HepG2 (cell line): ENCODE results near the gene MIEF2. TPM values are rescaled to one million over a fixed set of nuclear protein-coding genes. Genes with fewer than 3 reads are reported as not detected.

ENCODE experiments used
- ARNT ChIP-seq: fragments of 450-650 bp; IDR thresholded peaks from 2 replicates; pipeline ENCODE4 v1.6.1; 2017
- GMEB2 ChIP-seq: IDR thresholded peaks from 2 replicates; pipeline ENCODE4 v1.6.1; 2016; ENCODE audit warnings: missing biosample characterization, missing genetic modification reagents, low read depth
- HNRNPL ChIP-seq: fragments of 200-400 bp; formaldehyde crosslinking; IDR thresholded peaks from 2 replicates; pipeline ENCODE4 v1.6.1; 2017; ENCODE audit warnings: mild to moderate bottlenecking, low read depth, low read length
- MAFK ChIP-seq, 2 experiments: IDR thresholded peaks in 1 of 2; conservative IDR thresholded peaks in 1 of 2; 2 replicates each; pipeline ENCODE4 v1.6.1; 2011; ENCODE audit warnings: improper control_type of control experiment in 2 of 2, low read length in 2 of 2
- NKX3-1 ChIP-seq: sonication (generic); formaldehyde crosslinking; IDR thresholded peaks from 2 replicates; pipeline ENCODE4 v1.5.0; 2020; ENCODE audit warnings: missing genetic modification reagents
- RERE ChIP-seq: IDR thresholded peaks from 2 replicates; pipeline ENCODE4 v1.6.1; 2016; ENCODE audit warnings: low read depth, missing genetic modification reagents, missing compliant biosample characterization
- TAF15 ChIP-seq: fragments of 200-400 bp; formaldehyde crosslinking; IDR thresholded peaks from one replicate; pipeline ENCODE4 v1.6.1; 2018; ENCODE audit warnings: mild to moderate bottlenecking, low read depth, low read length; ENCODE audit not compliant: poor library complexity, severe bottlenecking
- ZNF143 ChIP-seq: sonication (generic); formaldehyde crosslinking; IDR thresholded peaks from 2 replicates; pipeline ENCODE4 v1.4.0; 2020; ENCODE audit warnings: missing genetic modification reagents
- ZNF615 ChIP-seq: sonication (generic); formaldehyde crosslinking; IDR thresholded peaks from 2 replicates; pipeline ENCODE4 v1.5.0; 2020; ENCODE audit warnings: mild to moderate bottlenecking, missing genetic modification reagents, borderline replicate concordance
- ZNF740 ChIP-seq: sonication (generic); formaldehyde crosslinking; IDR thresholded peaks from 2 replicates; pipeline ENCODE4 v1.4.0; 2020; ENCODE audit warnings: missing genetic modification reagents
- polyA plus RNA-seq, 8 experiments: library from polyadenylated mRNA; depleted of rRNA in 3 of 8; stranded (reverse) in 7 of 8; unstranded in 1 of 8; fragments of >200 nt; fragmentation: Illumina TruSeq in 4 of 8; extraction: Trizol in 4 of 8; gene quantifications; 2 replicates each; pipeline versions ENCODE4 v1.2.1 to v1.2.3, GENCODE V29; 2011 to 2016; ENCODE audit warnings: low read depth in 4 of 8, missing spikeins in 1 of 8, mixed read lengths in 1 of 8; ENCODE audit not compliant: insufficient read depth in 1 of 8
- total RNA-seq, 5 experiments: library from RNA; depleted of rRNA; stranded (reverse); fragments of >200 nt; fragmentation: Illumina TruSeq; extraction: Trizol; gene quantifications; 2 replicates each; pipeline ENCODE4 v1.2.3, GENCODE V29; 2016; ENCODE audit warnings: low read depth in 1 of 5
- TF ChIP-seq, protein P1 (sequence below): sonication (generic); formaldehyde crosslinking; IDR thresholded peaks from 2 replicates; pipeline ENCODE4 v1.5.1; 2020; ENCODE audit warnings: missing genetic modification reagents, mild to moderate bottlenecking, borderline replicate concordance
- TF ChIP-seq, protein P2 (sequence below): sonication (generic); formaldehyde crosslinking; IDR thresholded peaks from 2 replicates; pipeline ENCODE4 v1.8.1; 2023; ENCODE audit warnings: mild to moderate bottlenecking, moderate library complexity, missing genetic modification reagents
- TF ChIP-seq, protein P3 (sequence below): IDR thresholded peaks from 2 replicates; pipeline ENCODE4 v1.6.1; 2012; ENCODE audit warnings: low read length, improper control_type of control experiment

The MIEF2 gene
- total and polyA plus RNA-seq, 2 of the 13 experiments (the other 11 are each of a cell fraction or from before 2014, with no cell fraction given) = 6.0 to 8.0 TPM

- TF ChIP-seq HNRNPL (no peak), MAFK (conservative IDR thresholded peaks at IDR 0.05 in 1 of 2, IDR thresholded peaks at IDR 0.05 in 1 of 2; ENCODE audit: low read length in 2 of 2) (no peak), ARNT (no peak), GMEB2 (CRISPR knock-in tag) (no peak), ZNF143 (CRISPR knock-in tag) (no peak; the same call in 1 of the 2 replicates), NKX3-1 (0 out of 2 replicates have a peak, but pooled peaks have one; percentile 52), RERE (CRISPR knock-in tag) (no peak), TAF15 (no peak), ZNF615 (CRISPR knock-in tag) (no peak), ZNF740 (CRISPR knock-in tag) (0 out of 2 replicates have a peak, but pooled peaks have one; percentile 51)
- TF ChIP-seq, protein P1, sequence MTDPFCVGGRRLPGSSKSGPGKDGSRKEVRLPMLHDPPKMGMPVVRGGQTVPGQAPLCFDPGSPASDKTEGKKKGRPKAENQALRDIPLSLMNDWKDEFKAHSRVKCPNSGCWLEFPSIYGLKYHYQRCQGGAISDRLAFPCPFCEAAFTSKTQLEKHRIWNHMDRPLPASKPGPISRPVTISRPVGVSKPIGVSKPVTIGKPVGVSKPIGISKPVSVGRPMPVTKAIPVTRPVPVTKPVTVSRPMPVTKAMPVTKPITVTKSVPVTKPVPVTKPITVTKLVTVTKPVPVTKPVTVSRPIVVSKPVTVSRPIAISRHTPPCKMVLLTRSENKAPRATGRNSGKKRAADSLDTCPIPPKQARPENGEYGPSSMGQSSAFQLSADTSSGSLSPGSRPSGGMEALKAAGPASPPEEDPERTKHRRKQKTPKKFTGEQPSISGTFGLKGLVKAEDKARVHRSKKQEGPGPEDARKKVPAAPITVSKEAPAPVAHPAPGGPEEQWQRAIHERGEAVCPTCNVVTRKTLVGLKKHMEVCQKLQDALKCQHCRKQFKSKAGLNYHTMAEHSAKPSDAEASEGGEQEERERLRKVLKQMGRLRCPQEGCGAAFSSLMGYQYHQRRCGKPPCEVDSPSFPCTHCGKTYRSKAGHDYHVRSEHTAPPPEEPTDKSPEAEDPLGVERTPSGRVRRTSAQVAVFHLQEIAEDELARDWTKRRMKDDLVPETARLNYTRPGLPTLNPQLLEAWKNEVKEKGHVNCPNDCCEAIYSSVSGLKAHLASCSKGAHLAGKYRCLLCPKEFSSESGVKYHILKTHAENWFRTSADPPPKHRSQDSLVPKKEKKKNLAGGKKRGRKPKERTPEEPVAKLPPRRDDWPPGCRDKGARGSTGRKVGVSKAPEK = no peak
- TF ChIP-seq, protein P2, sequence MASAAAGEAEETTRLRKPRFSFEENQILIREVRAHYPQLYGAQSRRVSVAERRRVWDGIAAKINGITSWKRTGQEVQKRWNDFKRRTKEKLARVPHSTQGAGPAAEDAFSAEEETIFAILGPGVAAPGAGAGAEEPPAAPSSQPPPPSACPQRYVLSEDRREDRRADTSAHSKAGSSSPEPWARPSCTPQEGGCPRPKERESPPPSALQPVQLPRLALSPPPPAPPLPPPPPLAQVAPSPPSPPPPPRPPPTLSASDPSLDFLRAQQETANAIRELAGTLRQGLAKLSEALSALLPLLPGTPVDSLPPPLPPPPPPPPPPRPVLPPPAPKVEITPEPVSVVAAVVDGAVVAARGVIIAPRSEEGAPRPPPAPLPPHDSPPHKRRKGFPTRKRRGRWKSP (CRISPR knock-in tag) = no peak; the same call in 1 of the 2 replicates
- TF ChIP-seq, protein P3, sequence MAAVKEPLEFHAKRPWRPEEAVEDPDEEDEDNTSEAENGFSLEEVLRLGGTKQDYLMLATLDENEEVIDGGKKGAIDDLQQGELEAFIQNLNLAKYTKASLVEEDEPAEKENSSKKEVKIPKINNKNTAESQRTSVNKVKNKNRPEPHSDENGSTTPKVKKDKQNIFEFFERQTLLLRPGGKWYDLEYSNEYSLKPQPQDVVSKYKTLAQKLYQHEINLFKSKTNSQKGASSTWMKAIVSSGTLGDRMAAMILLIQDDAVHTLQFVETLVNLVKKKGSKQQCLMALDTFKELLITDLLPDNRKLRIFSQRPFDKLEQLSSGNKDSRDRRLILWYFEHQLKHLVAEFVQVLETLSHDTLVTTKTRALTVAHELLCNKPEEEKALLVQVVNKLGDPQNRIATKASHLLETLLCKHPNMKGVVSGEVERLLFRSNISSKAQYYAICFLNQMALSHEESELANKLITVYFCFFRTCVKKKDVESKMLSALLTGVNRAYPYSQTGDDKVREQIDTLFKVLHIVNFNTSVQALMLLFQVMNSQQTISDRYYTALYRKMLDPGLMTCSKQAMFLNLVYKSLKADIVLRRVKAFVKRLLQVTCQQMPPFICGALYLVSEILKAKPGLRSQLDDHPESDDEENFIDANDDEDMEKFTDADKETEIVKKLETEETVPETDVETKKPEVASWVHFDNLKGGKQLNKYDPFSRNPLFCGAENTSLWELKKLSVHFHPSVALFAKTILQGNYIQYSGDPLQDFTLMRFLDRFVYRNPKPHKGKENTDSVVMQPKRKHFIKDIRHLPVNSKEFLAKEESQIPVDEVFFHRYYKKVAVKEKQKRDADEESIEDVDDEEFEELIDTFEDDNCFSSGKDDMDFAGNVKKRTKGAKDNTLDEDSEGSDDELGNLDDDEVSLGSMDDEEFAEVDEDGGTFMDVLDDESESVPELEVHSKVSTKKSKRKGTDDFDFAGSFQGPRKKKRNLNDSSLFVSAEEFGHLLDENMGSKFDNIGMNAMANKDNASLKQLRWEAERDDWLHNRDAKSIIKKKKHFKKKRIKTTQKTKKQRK = no peak
Observed at GRCh38 chr17:18258356-18259038, 2.0 kb upstream of the MIEF2 start, which contains the start of gene FLII (continued).
